Germinal center (tissue), 1 donor: ENCODE data around the gene MTMR1.

Source experiments
- DNase-seq: peaks from one replicate; pipeline ENCODE4 v3.0.0; 2012; ENCODE audit warnings: mixed read lengths, low spot score

Gene MTMR1

GRCh38 chrX:150790021-150790420 is 96.8 kb downstream of the MTMR1 start:
- DNase-seq, result no peak

- no peak for DNase-seq
These were observed 99.8 kb downstream of the MTMR1 start for GRCh38 chrX:150792949-150793527.

GRCh38 chrX:150805736-150806135 is 112.5 kb downstream of the MTMR1 start:
- DNase-seq, result no peak

GRCh38 chrX:150806827-150807226 is 113.6 kb downstream of the MTMR1 start:
- no peak for DNase-seq

GRCh38 chrX:150813922-150814321 is 120.7 kb downstream of the MTMR1 start:
- no peak for DNase-seq
